Measurements from ENCODE around the gene CRYM. TPM values are rescaled to one million over a fixed set of nuclear protein-coding genes. Genes with fewer than 3 reads are reported as not detected.
"Not testable (repeated sequence)": the region's sequence is repeated elsewhere in the genome, so short reads cannot be mapped to it uniquely, and the experiment has no call there.

CRYM gene
- polyA plus RNA-seq (2013, experiment 1 of 2; ENCODE audit: insufficient read length) = not detected
- not detected for polyA plus RNA-seq (2013, experiment 2 of 2; ENCODE audit: insufficient read length)

- peak; percentile 30 for DNase-seq
Observed at GRCh38 chr16:21277927-21278706, at the start of gene CRYM. CRYM (minus strand) TSS chr16:21278290; CDS start chr16:21278251, 39 bp downstream.

- no peak for DNase-seq
Observed at GRCh38 chr16:21327046-21327445, 49.0 kb upstream of the CRYM start.

GRCh38 chr16:21326459-21326858 lies 48.4 kb upstream of the CRYM start:
- no peak for DNase-seq

GRCh38 chr16:21324267-21324666 lies 46.2 kb upstream of the CRYM start:
- DNase-seq = no peak

- not testable (repeated sequence) for DNase-seq
Observed at GRCh38 chr16:21322251-21322650, 44.2 kb upstream of the CRYM start.

- no peak for DNase-seq
Observed at GRCh38 chr16:21321736-21322135, 43.6 kb upstream of the CRYM start.

GRCh38 chr16:21314339-21314738 lies 36.2 kb upstream of the CRYM start:
- no peak for DNase-seq

GRCh38 chr16:21312863-21313372 lies 34.8 kb upstream of the CRYM start:
- not testable (repeated sequence) for DNase-seq

GRCh38 chr16:21312046-21312445 lies 34.0 kb upstream of the CRYM start:
- not testable (repeated sequence) for DNase-seq

- DNase-seq = not testable (repeated sequence)
Observed at GRCh38 chr16:21306712-21307111, 28.6 kb upstream of the CRYM start.

- peak; percentile 88 for DNase-seq
Observed at GRCh38 chr16:21302898-21303528, 24.9 kb upstream of the CRYM start.

GRCh38 chr16:21302454-21302853 lies 24.4 kb upstream of the CRYM start:
- DNase-seq = no peak

- DNase-seq = no peak
Observed at GRCh38 chr16:21301895-21302291, 23.8 kb upstream of the CRYM start.

- DNase-seq = peak; percentile 72
Observed at GRCh38 chr16:21301168-21301894, 23.2 kb upstream of the CRYM start.

GRCh38 chr16:21300309-21301167 lies 22.4 kb upstream of the CRYM start:
- DNase-seq = peak; percentile 100

- DNase-seq = not testable (repeated sequence)
Observed at GRCh38 chr16:21289789-21290188, 11.7 kb upstream of the CRYM start.

- no peak for DNase-seq
Observed at GRCh38 chr16:21285314-21285713, 7.2 kb upstream of the CRYM start.

GRCh38 chr16:21284414-21284813 lies 6.3 kb upstream of the CRYM start:
- no peak for DNase-seq

- DNase-seq = peak; percentile 45
Observed at GRCh38 chr16:21283521-21284289, 5.6 kb upstream of the CRYM start.

GRCh38 chr16:21281698-21282389 lies 3.8 kb upstream of the CRYM start:
- no peak for DNase-seq

GRCh38 chr16:21279501-21279900 lies 1.4 kb upstream of the CRYM start:
- DNase-seq = no peak

All from fibroblast of skin of back (primary cell).